ENCODE results near the gene ATRNL1. TPM values are rescaled to one million over a fixed set of nuclear protein-coding genes. Genes with fewer than 3 reads are reported as not detected.

ATRNL1 gene
- total RNA-seq, 4 donors from 2014 or later, result 0.44 to 1.4 (median 1.1) TPM

GRCh38 chr10:115125505-115125904, 32.3 kb downstream of the ATRNL1 start:
- Histone ChIP-seq H3K4me3 (no peak overlapping the region), H3K9me3 (no peaks in the 10 kb centered on the region), H3K36me3 (no peaks in the 10 kb centered on the region), H3K27me3 (peaks cover 7% of the 10 kb centered on the region), H3K27ac (no peak overlapping the region), H3K4me1 (no peaks in the 10 kb centered on the region)
- 79% methylated on average over 4 of the region's 4 CpGs for WGBS
- DNase-seq (ENCODE audit: low spot score in 2 of 2), result no peak
- TF ChIP-seq POLR2AphosphoS5 (IDR thresholded peaks at IDR 0.05) (no peak), POLR2A (IDR thresholded peaks at IDR 0.05) (no peak), CTCF (IDR thresholded peaks at IDR 0.05) (no peak), EP300 (IDR thresholded peaks at IDR 0.05) (no peak)

GRCh38 chr10:115129752-115130151, 36.6 kb downstream of the ATRNL1 start:
- Histone ChIP-seq H3K4me1 (no peaks in the 10 kb centered on the region), H3K36me3 (no peaks in the 10 kb centered on the region), H3K9me3 (no peaks in the 10 kb centered on the region), H3K4me3 (no peak overlapping the region), H3K27me3 (no peaks in the 10 kb centered on the region), H3K27ac (no peak overlapping the region)
- DNase-seq (ENCODE audit: low spot score in 2 of 2), result no peak
- TF ChIP-seq EP300 (IDR thresholded peaks at IDR 0.05) (no peak), CTCF (IDR thresholded peaks at IDR 0.05) (peak in 1 of 2 donors; percentile 24), POLR2AphosphoS5 (IDR thresholded peaks at IDR 0.05) (no peak), POLR2A (IDR thresholded peaks at IDR 0.05) (no peak)

- H3K4me3 ChIP-seq, result no peak overlapping the region
- no peaks in the 10 kb centered on the region for H3K27me3 ChIP-seq
- no peak for DNase-seq (ENCODE audit: low spot score in 2 of 2)
- H3K36me3 ChIP-seq, result no peaks in the 10 kb centered on the region
- H3K4me1 ChIP-seq, result no peaks in the 10 kb centered on the region
- H3K27ac ChIP-seq, result no peak overlapping the region
- H3K9me3 ChIP-seq, result no peaks in the 10 kb centered on the region
- TF ChIP-seq EP300 (IDR thresholded peaks at IDR 0.05) (no peak), POLR2A (IDR thresholded peaks at IDR 0.05) (no peak), POLR2AphosphoS5 (IDR thresholded peaks at IDR 0.05) (no peak), CTCF (IDR thresholded peaks at IDR 0.05) (no peak)
Observed at GRCh38 chr10:115136616-115137015, 43.5 kb downstream of the ATRNL1 start.

GRCh38 chr10:115141254-115141653, 48.1 kb downstream of the ATRNL1 start:
- no peaks in the 10 kb centered on the region for H3K36me3 ChIP-seq
- no peaks in the 10 kb centered on the region for H3K4me1 ChIP-seq
- TF ChIP-seq POLR2A (IDR thresholded peaks at IDR 0.05), result no peak
- TF ChIP-seq CTCF (IDR thresholded peaks at IDR 0.05), result no peak
- no peak for TF ChIP-seq POLR2AphosphoS5 (IDR thresholded peaks at IDR 0.05)
- TF ChIP-seq EP300 (IDR thresholded peaks at IDR 0.05), result no peak
- no peak overlapping the region for H3K27ac ChIP-seq
- H3K27me3 ChIP-seq, result no peaks in the 10 kb centered on the region
- no peak for DNase-seq (ENCODE audit: low spot score in 2 of 2)
- H3K9me3 ChIP-seq, result no peaks in the 10 kb centered on the region
- no peak overlapping the region for H3K4me3 ChIP-seq

- DNase-seq (ENCODE audit: low spot score in 2 of 2), result no peak
Observed at GRCh38 chr10:115157357-115157756, 64.2 kb downstream of the ATRNL1 start.

GRCh38 chr10:115163129-115163528, 70.0 kb downstream of the ATRNL1 start:
- H3K36me3 ChIP-seq, result no peaks in the 10 kb centered on the region
- no peak for TF ChIP-seq POLR2A (IDR thresholded peaks at IDR 0.05)
- no peak for TF ChIP-seq EP300 (IDR thresholded peaks at IDR 0.05)
- no peak for TF ChIP-seq POLR2AphosphoS5 (IDR thresholded peaks at IDR 0.05)
- no peak for TF ChIP-seq CTCF (IDR thresholded peaks at IDR 0.05)
- no peaks in the 10 kb centered on the region for H3K4me1 ChIP-seq
- no peak for DNase-seq (ENCODE audit: low spot score in 2 of 2)
- no peaks in the 10 kb centered on the region for H3K27me3 ChIP-seq
- H3K9me3 ChIP-seq, result no peaks in the 10 kb centered on the region
- 90% methylated on average over 5 of the region's 5 CpGs for WGBS
- no peak overlapping the region for H3K27ac ChIP-seq
- no peak overlapping the region for H3K4me3 ChIP-seq

More at GRCh38 chr10:115157357-115157756, 64.2 kb downstream of the ATRNL1 start:
- TF ChIP-seq POLR2A (IDR thresholded peaks at IDR 0.05), result no peak
- H3K4me1 ChIP-seq, result no peaks in the 10 kb centered on the region
- WGBS, result 70% methylated on average over 2 of the region's 2 CpGs
- no peaks in the 10 kb centered on the region for H3K36me3 ChIP-seq
- H3K9me3 ChIP-seq, result no peaks in the 10 kb centered on the region
- no peaks in the 10 kb centered on the region for H3K27me3 ChIP-seq
- H3K4me3 ChIP-seq, result no peak overlapping the region
- H3K27ac ChIP-seq, result no peak overlapping the region

Measured in suprapubic skin (tissue), 4 donors.